ENCODE data around the gene UBASH3B.

GRCh38 chr11:122776546-122776945 is 121.0 kb downstream of the UBASH3B start:
- TF ChIP-seq CTCF (IDR thresholded peaks at IDR 0.05) (no peak), EP300 (IDR thresholded peaks at IDR 0.05) (no peak), POLR2AphosphoS5 (IDR thresholded peaks at IDR 0.05) (no peak)

All from suprapubic skin (tissue), 4 donors.